Measurements from ENCODE around the gene NMBR.
"Not testable (repeated sequence)": the region's sequence is repeated elsewhere in the genome, so short reads cannot be mapped to it uniquely, and the experiment has no call there.

The NMBR gene

GRCh38 chr6:142155091-142155490 lies 8.2 kb upstream of the NMBR start:
- no peak overlapping the region for H3K27ac ChIP-seq

GRCh38 chr6:142154336-142154735 lies 7.4 kb upstream of the NMBR start:
- H3K27ac ChIP-seq, result no peak overlapping the region
- TF ChIP-seq CTCF (conservative IDR thresholded peaks at IDR 0.05), result no peak

More at GRCh38 chr6:142155091-142155490, 8.2 kb upstream of the NMBR start:
- no peak for TF ChIP-seq CTCF (conservative IDR thresholded peaks at IDR 0.05)

GRCh38 chr6:142153196-142153595 lies 6.3 kb upstream of the NMBR start:
- H3K27ac ChIP-seq, result no peak overlapping the region
- no peak for TF ChIP-seq CTCF (conservative IDR thresholded peaks at IDR 0.05)

- H3K27ac ChIP-seq, result no peak overlapping the region
- TF ChIP-seq CTCF (conservative IDR thresholded peaks at IDR 0.05), result no peak
Measured at GRCh38 chr6:142152746-142153145, 5.8 kb upstream of the NMBR start.

GRCh38 chr6:142141531-142141930 lies 5.4 kb downstream of the NMBR start:
- H3K27ac ChIP-seq, result not testable (repeated sequence)

- TF ChIP-seq CTCF (conservative IDR thresholded peaks at IDR 0.05), result no peak
- no peak overlapping the region for H3K27ac ChIP-seq
Measured at GRCh38 chr6:142138876-142139275, 8.0 kb downstream of the NMBR start.

GRCh38 chr6:142132625-142133024 lies 14.3 kb downstream of the NMBR start, which contains the start of gene GJE1:
TSS of gene GJE1 (plus strand) at chr6:142132925. CDS start at chr6:142133159, 234 bp downstream.
- TF ChIP-seq CTCF (conservative IDR thresholded peaks at IDR 0.05), result no peak
- no peak within 1 kb of the TSS for H3K27ac ChIP-seq

- TF ChIP-seq CTCF (conservative IDR thresholded peaks at IDR 0.05), result no peak
- no peak overlapping the region for H3K27ac ChIP-seq
Measured at GRCh38 chr6:142130814-142131213, 16.1 kb downstream of the NMBR start.

All from VCaP (cell line).